AG09319 (cell line): Measurements from ENCODE around the gene CTCF.

Source experiments
- DNase-seq: peaks from one replicate; pipeline ENCODE4 v3.0.0-alpha.2; 2010; ENCODE audit warnings: low read depth; ENCODE audit errors: extremely low read depth
- TF ChIP-seq, protein P1 (sequence below): IDR thresholded peaks from 2 replicates; pipeline ENCODE4 v1.5.1; 2011; ENCODE audit warnings: low read depth, mild to moderate bottlenecking, inconsistent platforms, low read length, moderate library complexity

CTCF gene

DNA sequence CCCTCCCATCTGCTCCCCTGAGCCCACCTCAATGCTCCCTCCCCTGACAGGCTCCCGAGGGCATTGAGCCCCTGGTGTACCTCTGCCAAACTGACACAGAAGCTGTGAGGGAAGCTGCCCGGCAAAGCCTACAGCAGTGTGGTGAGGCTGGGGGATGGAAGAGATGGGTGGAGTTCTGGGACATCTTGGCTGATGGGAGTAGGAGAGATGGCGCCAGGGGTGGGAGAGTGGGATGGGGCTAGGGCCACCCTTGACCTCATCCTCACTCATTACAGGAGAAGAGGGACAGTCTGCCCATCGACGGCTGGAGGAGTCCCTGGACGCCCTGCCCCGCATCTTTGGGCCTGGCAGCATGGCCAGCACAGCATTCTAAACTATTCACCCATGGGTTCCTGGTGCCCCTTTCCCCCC, 16.2 kb upstream of the CTCF start:
- no peak for DNase-seq
- TF ChIP-seq, protein P1, sequence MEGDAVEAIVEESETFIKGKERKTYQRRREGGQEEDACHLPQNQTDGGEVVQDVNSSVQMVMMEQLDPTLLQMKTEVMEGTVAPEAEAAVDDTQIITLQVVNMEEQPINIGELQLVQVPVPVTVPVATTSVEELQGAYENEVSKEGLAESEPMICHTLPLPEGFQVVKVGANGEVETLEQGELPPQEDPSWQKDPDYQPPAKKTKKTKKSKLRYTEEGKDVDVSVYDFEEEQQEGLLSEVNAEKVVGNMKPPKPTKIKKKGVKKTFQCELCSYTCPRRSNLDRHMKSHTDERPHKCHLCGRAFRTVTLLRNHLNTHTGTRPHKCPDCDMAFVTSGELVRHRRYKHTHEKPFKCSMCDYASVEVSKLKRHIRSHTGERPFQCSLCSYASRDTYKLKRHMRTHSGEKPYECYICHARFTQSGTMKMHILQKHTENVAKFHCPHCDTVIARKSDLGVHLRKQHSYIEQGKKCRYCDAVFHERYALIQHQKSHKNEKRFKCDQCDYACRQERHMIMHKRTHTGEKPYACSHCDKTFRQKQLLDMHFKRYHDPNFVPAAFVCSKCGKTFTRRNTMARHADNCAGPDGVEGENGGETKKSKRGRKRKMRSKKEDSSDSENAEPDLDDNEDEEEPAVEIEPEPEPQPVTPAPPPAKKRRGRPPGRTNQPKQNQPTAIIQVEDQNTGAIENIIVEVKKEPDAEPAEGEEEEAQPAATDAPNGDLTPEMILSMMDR = no peak

- TF ChIP-seq, protein P1 = peak; percentile 94
- no peak for DNase-seq
Observed at GRCh38 chr16:67546761-67547422, 15.4 kb upstream of the CTCF start.

- no peak for DNase-seq
- TF ChIP-seq, protein P1 = no peak
Observed at GRCh38 chr16:67547423-67548264, 14.7 kb upstream of the CTCF start.

GRCh38 chr16:67548265-67549126, 13.8 kb upstream of the CTCF start:
- no peak for DNase-seq
- TF ChIP-seq, protein P1 = no peak

DNA sequence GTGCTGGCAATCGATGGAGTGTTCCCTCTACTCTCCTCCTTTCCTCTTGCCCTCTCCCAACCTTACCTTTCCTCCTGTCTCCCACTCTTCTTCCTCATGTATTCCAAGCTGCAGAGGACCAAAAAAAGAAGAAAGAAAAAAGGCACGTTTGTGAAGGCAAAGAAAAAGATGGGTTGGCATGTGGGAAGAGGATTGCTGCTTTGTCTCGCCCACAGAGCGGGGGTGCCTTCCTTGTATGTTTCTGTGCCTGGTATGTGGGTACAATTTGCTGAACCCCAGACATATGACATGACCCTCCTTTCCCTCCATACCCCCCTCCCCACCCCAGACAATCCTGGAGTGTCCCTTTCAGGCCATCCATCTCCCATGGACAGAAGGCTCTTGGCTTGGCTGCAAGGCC, 13.1 kb upstream of the CTCF start:
- no peak for DNase-seq
- TF ChIP-seq, protein P1 = no peak

GRCh38 chr16:67549936-67550335, 12.4 kb upstream of the CTCF start:
- DNase-seq = no peak
- TF ChIP-seq, protein P1 = no peak
